Measurements from ENCODE around the gene SVIP. TPM values are rescaled to one million over a fixed set of nuclear protein-coding genes. Genes with fewer than 3 reads are reported as not detected.

The SVIP gene
- 5.8 and 7.8 TPM in 2 replicates for total RNA-seq

GRCh38 chr11:22829231-22830081, at the start of gene SVIP:
SVIP (minus strand) TSS chr11:22829801; CDS start chr11:22829748, 53 bp downstream.

GRCh38 chr11:22860241-22860640, 30.6 kb upstream of the SVIP start, which contains the start of gene CCDC179:
CCDC179 (minus strand) TSS chr11:22860474; CDS start chr11:22860421, 53 bp downstream.

Other genes with a start within 250 kb of the SVIP start
- 9.8 and 12.2 TPM in 2 replicates for gene FANCF, start 204.0 kb downstream of the SVIP start, total RNA-seq
- 0.65 and 1.2 TPM in 2 replicates for gene GAS2, start 163.2 kb downstream of the SVIP start, total RNA-seq
- gene CCDC179, start 30.7 kb upstream of the SVIP start, total RNA-seq = not detected in 2 replicates

Data from articular chondrocyte of knee joint (primary cell).